Measurements from ENCODE around the gene RERE. TPM values are rescaled to one million over a fixed set of nuclear protein-coding genes. Genes with fewer than 3 reads are reported as not detected.

RERE gene
- total RNA-seq, 1 experiment from 2014 or later: 217 TPM

DNA sequence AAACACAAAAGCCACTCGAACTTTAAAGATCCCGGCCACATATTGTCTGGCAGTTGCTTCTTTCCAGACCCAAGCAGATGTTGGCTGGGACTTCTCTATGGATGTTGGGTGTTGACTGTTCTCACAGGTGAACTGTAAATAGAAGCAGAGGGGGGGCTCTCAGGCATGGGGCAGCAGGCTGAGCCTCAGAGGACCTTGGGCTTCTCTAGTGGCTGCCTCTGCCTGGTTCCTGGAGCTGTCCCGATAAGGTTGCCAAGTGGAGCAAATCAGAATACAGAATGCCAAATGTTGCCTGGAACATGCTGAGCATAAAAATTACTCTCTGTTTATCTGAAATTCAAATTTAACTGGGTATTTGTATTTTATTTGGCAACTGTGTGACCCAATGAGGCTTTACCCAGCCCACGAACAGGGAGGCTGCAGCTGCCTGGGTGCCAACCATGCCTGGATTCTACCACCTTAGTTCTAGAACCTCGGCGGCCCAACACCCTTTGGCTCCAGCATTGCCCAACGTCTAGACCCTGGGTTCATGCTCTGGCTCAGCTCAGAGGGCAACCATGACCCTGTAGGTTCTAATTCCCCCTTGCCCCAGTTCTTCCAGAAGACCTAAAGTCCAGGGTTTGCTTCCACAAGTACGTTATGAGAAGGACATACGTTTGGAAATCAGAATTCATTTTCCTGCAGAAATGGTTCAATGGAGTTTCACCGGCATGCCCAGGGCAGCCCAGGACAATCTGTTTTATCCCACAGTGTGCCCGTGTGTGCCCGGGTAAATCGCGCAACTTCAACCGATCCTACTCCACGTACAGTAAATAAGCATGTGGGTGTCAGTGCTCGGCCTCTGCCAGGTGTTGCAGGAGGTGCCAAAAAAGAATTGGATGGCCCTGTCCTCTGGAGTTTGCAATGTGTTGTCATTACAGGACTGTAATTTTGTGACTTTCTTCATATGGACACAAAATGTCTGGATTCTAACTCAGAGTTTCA is 504.9 kb downstream of the RERE start:
- Histone ChIP-seq H3K4me3 (ENCODE audit: low read depth in 2 of 2, low read length in 2 of 2) (no peak overlapping the region), H3K27ac (ENCODE audit: low read length) (peak overlapping the region; percentile 98), H3K27me3 (ENCODE audit: control insufficient read depth, insufficient read depth, low read length) (no peaks in the 10 kb centered on the region), H3K4me1 (ENCODE audit: control insufficient read depth, insufficient read depth, low read length) (peaks cover 51% of the 10 kb centered on the region), H3K36me3 (ENCODE audit: control insufficient read depth, insufficient read depth, low read length) (no peaks in the 10 kb centered on the region), H3K9me3 (ENCODE audit: control insufficient read depth, insufficient read depth, low read depth, low read length) (peaks cover 6% of the 10 kb centered on the region; the same call in 1 of the 2 replicates)
- no TSS peak for BruUV-seq (replicated peaks)
- intact Hi-C loops (cut with micrococcal nuclease; ENCODE audit: unreplicated experiment) (loop anchor here (5.0 to 10.0 kb wide), 3 partner anchors 110 to 218 kb away; no protein-coding TSS in a partner anchor), in situ Hi-C loops (cut with HindIII; ENCODE audit: low pct_unique_long_range_greater_than_20kb, low sequenced_read_pairs) (loop anchor here (25.0 kb wide), 1 partner anchor 225 kb away; no protein-coding TSS in a partner anchor)
- ChIA-PET POLR2A (interaction anchor here (0.6 kb wide), 2 partner anchors 103 to 108 kb away, joined by 5 to 6 read pairs; no protein-coding TSS in a partner anchor), CTCF (no interaction called here)
- DNase-seq (ENCODE audit: low read depth, low spot score) (no peak), ATAC-seq (no peak)
- no peak for TF ChIP-seq SIN3A (IDR thresholded peaks at IDR 0.05; ENCODE audit: borderline replicate concordance, insufficient read depth, low read depth, low read length)
- no peak for TF ChIP-seq POLR2AphosphoS5 (IDR thresholded peaks at IDR 0.05; ENCODE audit: low read depth, low read length)
- no peak for TF ChIP-seq REST (IDR thresholded peaks at IDR 0.05; ENCODE audit: insufficient read depth in 1 of 2, low read depth in 2 of 2, low read length in 1 of 2)
- TF ChIP-seq TCF7L2 (IDR thresholded peaks at IDR 0.05; ENCODE audit: low read depth, low read length): no peak
- no peak for TF ChIP-seq CTCF (IDR thresholded peaks at IDR 0.05)

DNA sequence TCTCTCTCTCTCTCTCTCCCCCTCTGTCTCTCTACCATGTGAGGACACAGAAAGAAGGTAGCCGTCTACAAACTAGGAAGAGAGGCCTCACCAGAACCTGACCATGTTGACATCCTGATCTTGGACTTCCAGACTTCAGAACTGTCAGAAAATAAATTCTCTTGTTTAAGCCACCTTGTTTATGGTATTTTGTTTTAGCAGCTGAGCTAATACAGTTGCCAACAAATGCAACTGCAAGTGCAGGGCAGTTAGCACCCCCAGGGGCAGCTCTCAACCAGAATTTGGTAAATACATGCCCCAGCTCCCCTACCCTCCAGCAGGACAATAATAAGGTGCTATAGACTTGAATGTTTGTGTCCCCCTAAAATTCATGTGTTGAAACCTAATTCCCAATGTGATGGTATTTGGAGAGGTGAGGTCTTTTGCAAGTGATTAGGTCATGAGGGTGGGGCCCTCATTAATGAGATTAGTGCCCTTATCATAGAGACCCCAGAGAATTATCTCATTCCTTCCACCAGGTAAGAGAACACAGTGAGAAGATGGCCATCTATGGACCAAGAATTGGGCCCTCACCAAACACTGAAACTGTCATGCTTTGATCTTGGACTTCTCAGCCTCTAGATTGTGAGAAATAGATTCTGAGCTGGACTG is 506.2 kb downstream of the RERE start:
- BruUV-seq (replicated peaks): no TSS peak
- no peak overlapping the region for H3K4me3 ChIP-seq (ENCODE audit: low read depth in 2 of 2, low read length in 2 of 2)
- no peak for TF ChIP-seq POLR2AphosphoS5 (IDR thresholded peaks at IDR 0.05; ENCODE audit: low read depth, low read length)
- no peak for TF ChIP-seq REST (IDR thresholded peaks at IDR 0.05; ENCODE audit: insufficient read depth in 1 of 2, low read depth in 2 of 2, low read length in 1 of 2)
- no peak for TF ChIP-seq SIN3A (IDR thresholded peaks at IDR 0.05; ENCODE audit: borderline replicate concordance, insufficient read depth, low read depth, low read length)
- no peak for TF ChIP-seq CTCF (IDR thresholded peaks at IDR 0.05)
- no peak for TF ChIP-seq TCF7L2 (IDR thresholded peaks at IDR 0.05; ENCODE audit: low read depth, low read length)
- intact Hi-C loops (cut with micrococcal nuclease; ENCODE audit: unreplicated experiment) (loop anchor here (5.0 to 10.0 kb wide), 3 partner anchors 109 to 216 kb away; no protein-coding TSS in a partner anchor), in situ Hi-C loops (cut with HindIII; ENCODE audit: low pct_unique_long_range_greater_than_20kb, low sequenced_read_pairs) (loop anchor here (25.0 kb wide), 1 partner anchor 224 kb away; no protein-coding TSS in a partner anchor)
- no peaks in the 10 kb centered on the region for H3K27me3 ChIP-seq (ENCODE audit: control insufficient read depth, insufficient read depth, low read length)
- ChIA-PET CTCF (interaction anchor here (0.6 kb wide), 1 partner anchor 313 kb away, joined by 6 read pairs; no protein-coding TSS in a partner anchor), POLR2A (interaction anchor here (0.6 kb wide), 3 partner anchors 50 to 275 kb away, joined by 3 to 9 read pairs (median 3); no protein-coding TSS in a partner anchor)
- peaks cover 40% of the 10 kb centered on the region for H3K4me1 ChIP-seq (ENCODE audit: control insufficient read depth, insufficient read depth, low read length)
- DNase-seq (ENCODE audit: low read depth, low spot score): no peak
- ATAC-seq: no peak
- peak overlapping the region; percentile 98 for H3K27ac ChIP-seq (ENCODE audit: low read length)
- no peaks in the 10 kb centered on the region for H3K36me3 ChIP-seq (ENCODE audit: control insufficient read depth, insufficient read depth, low read length)
- H3K9me3 ChIP-seq (ENCODE audit: control insufficient read depth, insufficient read depth, low read depth, low read length): peaks cover 6% of the 10 kb centered on the region; the same call in 1 of the 2 replicates

Data from Panc1 (cell line).